Common myeloid progenitor, CD34-positive (primary cell): ENCODE measurements around the gene ANK3.

Experiments used
- CTCF ChIA-PET: fragments of 350-600 bp; sonication (Branson Sonifier 250); formaldehyde crosslinking; loops from one replicate; lab custom pipeline; 2021; ENCODE audit warnings: antibody characterized with exemption; lab: Charles Lee
- POLR2A ChIA-PET: fragments of 350-600 bp; sonication (Branson Sonifier 250); formaldehyde crosslinking; loops from one replicate; lab custom pipeline; 2021; ENCODE audit warnings: antibody characterized with exemption; lab: Charles Lee
- DNase-seq, 3 donors: peaks; one replicate each; pipeline versions ENCODE4 v3.0.0 to v3.0.0-alpha.2; 2013
- H3K27ac ChIP-seq, 2 experiments: 1 replicate in 1 of 2; 2 replicates in 1 of 2; pipeline ENCODE4 v1.7.0; 2013; ENCODE audit warnings: inconsistent platforms in 2 of 2, low read length in 2 of 2, mild to moderate bottlenecking in 2 of 2, low read depth in 1 of 2, moderate library complexity in 1 of 2; ENCODE audit not compliant: severe bottlenecking in 2 of 2, insufficient read depth in 1 of 2, poor library complexity in 1 of 2
- H3K27me3 ChIP-seq, 5 experiments: replicated peaks in 2 of 5; 1 replicate in 3 of 5; 2 replicates in 2 of 5; pipeline versions ENCODE4 v1.6.1 to v1.7.0; 2013; ENCODE audit warnings: low read length in 4 of 5, mild to moderate bottlenecking in 2 of 5, moderate library complexity in 2 of 5, inconsistent platforms in 1 of 5; ENCODE audit not compliant: insufficient read depth in 5 of 5, control insufficient read depth in 4 of 5
- H3K36me3 ChIP-seq, 4 experiments: 1 replicate in 2 of 4; 2 replicates in 2 of 4; pipeline versions ENCODE4 v1.6.1 to v1.7.0; 2013; ENCODE audit warnings: low read length in 3 of 4, control low read depth in 1 of 4, mild to moderate bottlenecking in 1 of 4; ENCODE audit not compliant: control insufficient read depth in 4 of 4, insufficient read depth in 4 of 4
- H3K4me1 ChIP-seq, 4 experiments: 1 replicate in 3 of 4; 2 replicates in 1 of 4; pipeline versions ENCODE4 v1.6.1 to v1.7.1; 2013; ENCODE audit warnings: low read length in 3 of 4, mild to moderate bottlenecking in 3 of 4, control low read depth in 1 of 4, inconsistent platforms in 1 of 4, moderate library complexity in 1 of 4; ENCODE audit not compliant: control insufficient read depth in 4 of 4, insufficient read depth in 4 of 4; ENCODE audit errors: control extremely low read depth in 1 of 4
- H3K4me3 ChIP-seq, 7 experiments: 1 replicate in 4 of 7; 2 replicates in 3 of 7; pipeline versions ENCODE4 v1.5.1 to v1.7.0; 2013; ENCODE audit warnings: mild to moderate bottlenecking in 7 of 7, low read length in 6 of 7, moderate library complexity in 6 of 7, inconsistent platforms in 2 of 7, low read depth in 2 of 7, control low read depth in 1 of 7; ENCODE audit not compliant: insufficient read depth in 4 of 7, control insufficient read depth in 1 of 7; ENCODE audit errors: extremely low read depth in 1 of 7
- H3K9me3 ChIP-seq, 5 experiments: 1 replicate in 4 of 5; 2 replicates in 1 of 5; pipeline versions ENCODE4 v1.6.1 to v1.7.1; 2013; ENCODE audit warnings: low read length in 4 of 5, mild to moderate bottlenecking in 2 of 5, inconsistent platforms in 1 of 5, low read depth in 1 of 5, moderate library complexity in 1 of 5; ENCODE audit not compliant: control insufficient read depth in 4 of 5, insufficient read depth in 2 of 5; ENCODE audit errors: control extremely low read depth in 1 of 5
- WGBS: methylation state at CpG from one replicate; pipeline ENCODE4 v1.1.5; 2013; ENCODE audit not compliant: insufficient coverage; 5-methylcytosine and 5-hydroxymethylcytosine counted together

The ANK3 gene

DNA sequence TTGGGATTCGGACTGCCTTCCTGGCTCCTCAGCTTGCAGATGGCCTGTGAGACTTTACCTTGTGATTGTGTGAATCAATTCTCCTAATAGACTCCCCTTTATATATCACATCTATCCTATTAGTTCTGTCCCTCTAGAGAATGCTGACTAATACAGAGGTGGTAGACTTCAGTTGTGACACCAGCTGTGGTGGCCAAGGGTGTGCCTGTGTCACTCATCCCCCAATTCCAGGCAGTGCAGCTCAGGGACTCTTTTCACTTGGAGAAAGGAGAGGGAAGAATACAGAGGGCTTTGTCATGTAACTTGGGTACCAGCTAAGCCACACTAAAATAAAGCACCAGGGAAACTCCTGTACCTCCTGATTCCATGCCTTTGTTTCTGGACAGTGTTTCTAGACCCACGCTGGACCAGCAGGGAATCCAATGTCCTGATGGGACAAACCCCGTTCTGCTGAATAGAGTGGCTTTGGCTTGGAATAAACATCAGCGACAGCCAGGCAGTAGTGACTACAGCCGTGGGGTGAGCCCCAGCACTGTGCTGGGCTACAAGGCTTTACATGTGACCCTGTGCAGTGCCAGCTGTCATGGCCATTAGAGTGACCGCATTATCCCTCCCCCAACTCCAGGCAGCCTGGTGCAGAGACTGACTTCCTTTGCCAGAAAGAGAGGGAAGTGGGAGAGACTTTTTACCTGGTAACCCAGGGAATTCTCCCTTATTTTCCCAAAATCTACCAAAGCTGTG is 233.6 kb downstream of the ANK3 start:
- ChIA-PET CTCF (no interaction called here), POLR2A (no interaction called here)
- no peak overlapping the region for H3K4me3 ChIP-seq
- 94% methylated on average over 4 of the region's 6 CpGs for WGBS
- DNase-seq: no peak
- peaks cover 0 to 2% (median 0%) of the 10 kb centered on the region in 5 experiments for H3K9me3 ChIP-seq
- no peaks in the 10 kb centered on the region for H3K4me1 ChIP-seq
- H3K27ac ChIP-seq: no peak overlapping the region
- H3K27me3 ChIP-seq: no peaks in the 10 kb centered on the region
- no peaks in the 10 kb centered on the region for H3K36me3 ChIP-seq

DNA sequence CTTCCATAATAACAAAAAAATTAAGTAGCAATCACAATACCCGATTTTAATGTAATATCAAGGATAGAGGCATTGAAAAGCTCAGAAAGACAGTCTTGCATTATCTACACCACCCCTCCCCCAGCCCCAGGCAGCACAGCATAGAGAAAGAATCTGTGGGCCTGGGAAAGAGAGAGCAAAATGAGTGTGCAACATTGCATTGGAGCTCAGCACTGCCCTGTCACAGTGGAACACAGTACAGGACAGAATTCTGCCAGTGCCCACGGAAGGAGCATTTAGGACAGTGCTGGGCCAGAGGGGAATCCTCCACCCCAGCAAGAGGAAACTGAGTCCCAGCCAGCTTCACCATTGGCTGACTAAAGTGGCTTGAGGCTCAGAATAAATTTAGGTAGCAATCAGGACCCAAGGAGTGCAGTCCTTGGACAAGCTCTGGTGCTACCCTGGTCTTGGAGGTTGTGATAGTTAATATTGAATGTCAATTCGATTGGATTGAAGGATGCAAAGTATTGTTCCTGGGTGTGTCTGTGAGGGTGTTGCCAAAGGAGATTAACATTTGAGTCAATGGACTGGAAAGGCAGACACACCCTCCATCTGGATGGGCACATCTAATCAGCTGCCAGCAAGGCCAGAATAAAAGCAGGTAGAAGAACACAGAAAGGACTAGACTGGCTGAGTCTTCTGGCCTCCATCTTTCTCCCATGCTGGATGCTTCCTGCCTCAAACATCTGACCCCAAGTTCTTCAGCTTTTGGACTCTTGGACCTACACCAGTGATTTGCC is 234.4 kb downstream of the ANK3 start:
- no peaks in the 10 kb centered on the region for H3K4me1 ChIP-seq
- H3K36me3 ChIP-seq: no peaks in the 10 kb centered on the region
- no peaks in the 10 kb centered on the region for H3K27me3 ChIP-seq
- CTCF ChIA-PET: no interaction called here
- no peak overlapping the region for H3K27ac ChIP-seq
- no peak for DNase-seq
- H3K9me3 ChIP-seq: peaks cover 0 to 1% (median 0%) of the 10 kb centered on the region in 5 experiments
- POLR2A ChIA-PET: no interaction called here
- WGBS: 100% methylated on average over 1 of the region's 3 CpGs
- H3K4me3 ChIP-seq: no peak overlapping the region

DNA sequence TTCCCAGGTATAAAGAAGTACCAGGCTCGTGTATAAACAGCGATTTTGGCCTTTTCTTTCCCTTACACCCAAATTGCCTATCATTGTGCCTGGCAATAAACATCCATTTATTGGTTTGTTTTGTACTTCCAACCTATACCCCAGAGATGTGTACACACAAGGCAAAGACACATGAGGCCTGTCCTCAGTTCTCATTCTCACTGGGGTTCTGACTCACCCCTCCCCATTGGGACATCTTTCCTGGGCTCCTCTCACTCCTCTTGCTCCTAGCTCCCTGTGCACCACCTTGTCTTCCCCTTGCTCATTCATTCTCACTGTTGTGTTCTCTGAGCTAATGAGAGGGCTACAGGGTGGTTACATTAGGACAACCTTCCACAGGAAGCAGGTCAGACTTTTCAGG is 240.7 kb downstream of the ANK3 start:
- ChIA-PET CTCF (no interaction called here), POLR2A (no interaction called here)
- Histone ChIP-seq H3K27ac (no peak overlapping the region), H3K9me3 (no peaks in the 10 kb centered on the region), H3K36me3 (no peaks in the 10 kb centered on the region), H3K4me3 (no peak overlapping the region), H3K4me1 (peaks cover 0 to 4% (median 0%) of the 10 kb centered on the region in 4 experiments), H3K27me3 (no peaks in the 10 kb centered on the region)
- WGBS: 100% methylated on average over 2 of the region's 2 CpGs
- no peak for DNase-seq

DNA sequence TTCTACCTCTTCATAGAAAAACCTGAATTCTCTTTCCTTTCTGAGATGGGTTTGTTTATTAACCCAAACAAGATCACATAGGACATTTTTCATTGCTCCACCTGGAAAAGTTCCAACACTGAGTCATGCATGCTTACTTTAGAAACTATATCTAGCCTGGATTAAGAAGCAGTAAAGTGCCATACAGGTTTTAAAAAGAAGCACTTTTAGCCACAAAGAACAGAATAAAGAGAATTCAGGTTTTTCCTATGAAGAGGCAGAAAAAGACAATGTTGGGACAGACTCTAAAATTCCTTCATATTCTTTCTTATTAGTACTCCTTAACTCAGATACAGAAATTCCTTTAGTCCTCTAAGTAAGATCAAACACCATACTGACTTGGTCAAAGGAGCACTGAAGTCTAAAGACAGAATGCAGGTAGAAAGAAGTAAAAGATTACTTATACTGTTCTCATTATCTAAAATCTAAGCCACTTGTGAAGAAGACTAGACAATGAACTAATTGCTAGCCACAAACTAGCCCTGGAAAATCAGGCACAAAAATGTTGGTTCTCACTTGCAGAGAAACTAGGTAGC is 241.3 kb downstream of the ANK3 start:
- H3K4me3 ChIP-seq: no peak overlapping the region
- H3K36me3 ChIP-seq: no peaks in the 10 kb centered on the region
- POLR2A ChIA-PET: no interaction called here
- H3K27me3 ChIP-seq: no peaks in the 10 kb centered on the region
- no peaks in the 10 kb centered on the region for H3K9me3 ChIP-seq
- H3K27ac ChIP-seq: no peak overlapping the region
- CTCF ChIA-PET: no interaction called here
- peaks cover 0 to 4% (median 0%) of the 10 kb centered on the region in 4 experiments for H3K4me1 ChIP-seq
- DNase-seq: peak in 1 of 3 donors; percentile 17

DNA sequence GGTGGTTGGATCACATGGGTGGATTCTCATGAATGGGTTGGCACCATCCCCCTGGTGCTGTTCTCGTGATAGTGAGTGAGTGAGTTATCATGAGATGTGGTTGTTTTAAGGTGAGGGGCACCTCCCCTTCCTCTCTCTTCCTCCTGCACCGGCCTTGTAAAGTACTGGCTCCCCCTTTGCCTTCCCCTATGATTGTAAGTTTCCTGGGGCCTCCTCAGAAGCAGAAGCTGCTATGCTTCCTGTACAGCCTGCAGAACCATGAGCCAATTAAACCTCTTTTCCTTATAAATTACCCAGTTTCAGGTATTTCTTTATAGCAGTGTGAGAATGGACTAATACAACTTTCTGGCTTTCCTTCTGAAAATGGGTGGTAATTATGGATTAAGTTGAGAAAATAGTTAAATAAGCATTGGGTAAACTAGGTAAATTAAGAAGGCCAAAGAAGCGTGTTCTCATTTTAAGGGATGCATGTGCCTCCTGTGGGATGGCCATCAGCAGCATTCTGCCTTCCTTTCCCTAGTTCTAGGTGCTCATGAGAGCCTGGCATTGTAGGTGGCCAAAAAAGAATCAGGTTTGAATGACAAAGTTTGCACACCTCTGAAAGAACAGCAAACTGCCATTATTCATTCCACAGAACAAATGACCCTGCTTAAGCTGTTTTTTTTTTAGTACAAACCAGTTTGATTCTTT is 242.0 kb downstream of the ANK3 start:
- Histone ChIP-seq H3K9me3 (no peaks in the 10 kb centered on the region), H3K4me3 (no peak overlapping the region), H3K36me3 (no peaks in the 10 kb centered on the region), H3K27ac (no peak overlapping the region), H3K4me1 (peaks cover 0 to 4% (median 0%) of the 10 kb centered on the region in 4 experiments), H3K27me3 (no peaks in the 10 kb centered on the region)
- DNase-seq: no peak
- 100% methylated on average over 1 of the region's 3 CpGs for WGBS
- ChIA-PET POLR2A (no interaction called here), CTCF (no interaction called here)

DNA sequence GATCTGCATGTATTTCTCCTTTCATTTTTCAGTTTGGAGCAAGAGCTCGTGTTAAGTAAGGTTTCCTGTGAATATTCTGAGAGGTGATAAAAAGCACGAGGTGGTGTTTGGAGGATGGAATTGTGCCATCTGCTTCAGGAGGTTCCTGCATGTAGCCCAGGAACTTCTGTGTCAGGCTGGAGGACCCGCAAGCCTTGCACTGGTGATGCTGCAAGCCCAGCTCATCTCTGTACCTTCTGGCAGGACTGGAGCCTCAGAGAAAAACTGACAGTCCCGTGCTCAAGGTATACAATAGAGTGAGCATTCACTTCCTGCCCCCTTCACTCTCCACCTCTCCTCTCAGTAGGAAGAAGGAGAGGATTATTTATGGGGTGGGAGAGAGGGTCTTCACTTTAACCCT is 242.7 kb downstream of the ANK3 start:
- H3K9me3 ChIP-seq: no peaks in the 10 kb centered on the region
- H3K4me1 ChIP-seq: peaks cover 0 to 4% (median 0%) of the 10 kb centered on the region in 4 experiments
- WGBS: 90% methylated on average over 1 of the region's 4 CpGs
- CTCF ChIA-PET: no interaction called here
- no peak overlapping the region for H3K27ac ChIP-seq
- POLR2A ChIA-PET: no interaction called here
- H3K36me3 ChIP-seq: no peaks in the 10 kb centered on the region
- DNase-seq: no peak
- H3K27me3 ChIP-seq: no peaks in the 10 kb centered on the region
- no peak overlapping the region for H3K4me3 ChIP-seq
